RPMI7951 (cell line): ENCODE results near the gene MOCOS. TPM values are rescaled to one million over a fixed set of nuclear protein-coding genes. Genes with fewer than 3 reads are reported as not detected.

ENCODE experiments used
- DNase-seq: peaks from one replicate; pipeline ENCODE4 v3.0.0-alpha.2; 2012; ENCODE audit warnings: low read depth
- total RNA-seq: library from RNA; depleted of rRNA; stranded (reverse); fragments of >200 nt; shearing (Covaris generic); gene quantifications from 2 replicates; pipeline ENCODE4 v1.2.3, GENCODE V29; 2014

The MOCOS gene
- total RNA-seq, 1 experiment from 2014 or later, result 4.9 TPM

DNA sequence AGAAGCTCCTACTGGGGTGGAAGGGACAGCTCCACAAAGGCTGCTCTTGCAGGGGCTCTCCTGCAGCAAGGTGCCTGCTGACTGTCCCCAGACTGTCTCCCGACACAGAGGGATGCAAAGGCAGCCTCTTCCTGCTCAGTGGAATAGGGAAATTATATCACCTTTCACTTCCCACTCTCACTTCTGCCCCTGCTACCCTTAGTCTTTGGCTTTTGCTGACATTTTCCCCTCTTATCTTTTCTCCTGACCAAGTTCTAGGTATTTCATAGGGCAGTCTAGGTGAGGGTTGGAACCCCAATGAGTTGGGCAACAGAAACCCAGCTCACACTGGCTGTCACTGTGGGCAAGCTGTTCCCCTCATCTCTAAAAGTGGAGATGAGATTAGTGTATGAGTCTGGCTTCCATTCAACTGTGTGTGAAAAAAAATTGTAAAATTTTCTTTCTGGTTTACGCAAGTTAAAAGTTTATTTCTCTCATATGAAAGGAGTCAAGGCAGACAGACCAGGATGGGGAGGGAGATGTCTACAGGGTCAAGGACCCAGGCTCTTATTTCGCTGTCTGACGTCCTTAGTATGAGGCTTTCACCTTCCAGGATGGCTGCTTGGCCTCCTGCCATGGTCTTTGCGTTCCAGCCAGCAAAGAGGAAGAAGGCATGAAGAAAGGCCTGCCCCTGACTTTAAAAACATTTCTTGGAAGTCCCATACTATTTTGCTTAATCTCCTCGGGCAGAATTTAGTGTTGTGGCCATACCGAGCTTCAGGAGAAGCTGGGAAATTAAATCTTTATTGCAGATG lies 7.5 kb upstream of the MOCOS start:
- peak; percentile 76 for DNase-seq

DNA sequence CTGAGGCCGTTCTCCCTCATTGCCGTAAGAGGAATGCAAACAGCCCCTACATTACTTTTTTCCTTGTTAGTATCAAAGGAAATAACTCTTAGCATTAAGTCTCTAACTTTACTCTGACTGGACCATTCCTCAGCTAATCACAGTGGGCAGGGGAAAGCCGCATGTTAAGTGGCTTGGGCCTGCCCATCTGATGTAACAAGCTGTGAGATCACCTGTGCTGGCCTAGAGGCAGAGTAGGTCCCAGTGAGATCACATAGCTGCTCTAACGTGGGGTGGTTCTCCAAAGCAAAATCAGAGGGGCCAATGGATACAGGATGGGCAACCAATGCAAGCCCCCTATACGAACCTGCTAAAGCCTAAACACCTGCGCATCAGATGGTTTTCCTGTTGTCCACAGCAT lies 5.9 kb upstream of the MOCOS start:
- DNase-seq, result no peak

- no peak for DNase-seq
These were observed 5.3 kb upstream of the MOCOS start for GRCh38 chr18:36181898-36182506.

- no peak for DNase-seq
These were observed 4.3 kb upstream of the MOCOS start for GRCh38 chr18:36183033-36183432.

DNA sequence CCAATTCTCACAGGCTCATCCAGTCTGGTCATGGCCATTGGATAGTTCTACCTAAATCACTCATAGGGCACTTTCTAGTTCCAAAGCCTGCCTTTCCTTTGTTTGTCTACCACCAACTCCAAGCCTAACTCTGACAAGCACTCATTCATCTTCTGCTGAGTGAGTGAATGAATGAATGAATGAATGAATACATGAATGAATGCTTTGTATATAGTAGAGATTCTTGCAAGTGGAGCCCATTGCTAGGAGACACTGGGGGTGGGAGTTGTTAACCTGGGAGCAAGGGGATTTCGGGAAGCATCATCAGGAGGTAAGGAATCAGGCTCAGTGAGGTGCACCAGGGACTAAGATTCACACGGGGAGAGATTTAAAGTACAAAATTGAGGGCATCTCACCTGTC lies 3.3 kb upstream of the MOCOS start:
- no peak for DNase-seq

DNA sequence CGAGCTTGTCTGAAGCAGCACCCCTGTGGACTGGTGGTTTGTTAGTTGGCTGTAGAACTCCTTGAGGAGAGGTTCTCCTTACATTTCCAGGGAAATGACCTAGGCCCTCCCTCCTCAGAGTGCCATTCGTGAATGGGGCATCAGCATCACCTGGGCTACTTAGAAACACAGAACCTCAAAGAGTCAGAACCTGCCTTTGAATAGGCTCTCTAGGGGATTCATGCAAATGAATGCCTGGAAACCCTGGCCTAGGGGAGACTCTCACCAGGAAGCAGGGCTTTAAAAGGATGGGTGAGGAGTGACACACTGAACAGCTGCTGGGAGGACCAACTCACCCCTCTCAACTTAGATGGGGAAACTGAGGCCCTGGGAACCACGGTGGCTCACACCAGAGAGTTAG lies 2.1 kb upstream of the MOCOS start:
- no peak for DNase-seq

DNA sequence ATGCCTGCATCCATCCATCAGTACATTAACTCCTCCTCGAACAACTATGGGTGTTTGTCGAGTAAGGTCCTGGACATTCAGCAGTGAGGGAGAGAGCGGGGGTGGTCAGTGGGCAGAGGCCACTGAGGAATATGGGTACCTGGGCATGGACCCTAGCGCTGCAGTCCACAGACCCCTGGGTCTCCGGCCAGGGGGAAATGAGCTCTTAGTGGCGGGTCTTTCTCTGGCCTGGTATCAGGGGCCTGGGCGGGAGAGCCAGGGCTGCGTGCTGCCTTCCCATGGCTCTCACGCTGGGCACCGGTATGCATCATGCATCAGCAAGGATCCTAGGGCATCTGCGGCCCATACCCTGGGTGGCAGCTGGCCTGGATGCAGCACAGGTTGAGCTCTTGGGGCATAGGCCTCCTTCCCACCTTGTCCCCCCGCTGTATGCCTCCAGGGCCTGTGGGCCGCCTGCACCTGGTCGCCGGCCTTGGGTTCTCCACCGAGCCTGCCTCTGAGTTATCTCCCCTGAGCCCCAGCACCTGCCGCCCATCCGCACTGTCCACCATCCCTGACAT lies 1.3 kb upstream of the MOCOS start:
- no peak for DNase-seq

DNA sequence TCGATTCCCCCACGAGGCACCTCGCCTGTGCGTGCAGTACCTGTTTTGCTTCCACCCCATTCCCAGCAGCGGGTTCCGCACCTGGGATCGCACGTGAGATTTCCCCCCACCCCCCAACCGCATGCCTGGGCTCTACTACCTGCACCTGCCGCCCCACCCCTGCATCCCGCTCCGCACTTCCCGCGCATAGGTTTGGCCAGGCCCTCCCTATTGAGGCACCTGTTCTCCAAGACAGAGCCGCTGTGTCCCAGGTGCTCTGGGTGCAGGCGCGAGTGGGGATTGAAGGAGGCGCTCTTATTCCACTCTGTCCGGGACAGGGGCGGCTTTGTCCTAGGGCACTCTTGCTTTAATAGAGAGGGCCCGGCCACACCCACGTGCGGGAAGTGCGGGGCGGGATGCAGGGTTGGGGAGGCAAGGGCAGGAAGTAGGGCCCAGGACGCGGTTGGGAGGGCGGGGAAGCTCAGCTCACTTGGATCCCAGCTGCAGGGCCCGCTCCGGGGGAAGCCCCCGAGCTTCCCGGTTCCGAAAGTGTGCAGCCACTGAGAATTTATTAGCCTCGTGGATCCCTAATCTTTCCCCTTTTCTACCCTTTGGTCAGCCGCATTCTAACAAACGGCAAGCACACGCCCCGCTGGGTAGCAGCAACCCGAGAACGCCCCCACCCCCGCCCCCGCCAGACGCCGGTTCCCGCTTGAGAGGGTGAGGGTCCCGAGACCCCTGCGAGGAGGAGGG lies 670 bp upstream of the MOCOS start:
- DNase-seq, result peak; percentile 48

DNA sequence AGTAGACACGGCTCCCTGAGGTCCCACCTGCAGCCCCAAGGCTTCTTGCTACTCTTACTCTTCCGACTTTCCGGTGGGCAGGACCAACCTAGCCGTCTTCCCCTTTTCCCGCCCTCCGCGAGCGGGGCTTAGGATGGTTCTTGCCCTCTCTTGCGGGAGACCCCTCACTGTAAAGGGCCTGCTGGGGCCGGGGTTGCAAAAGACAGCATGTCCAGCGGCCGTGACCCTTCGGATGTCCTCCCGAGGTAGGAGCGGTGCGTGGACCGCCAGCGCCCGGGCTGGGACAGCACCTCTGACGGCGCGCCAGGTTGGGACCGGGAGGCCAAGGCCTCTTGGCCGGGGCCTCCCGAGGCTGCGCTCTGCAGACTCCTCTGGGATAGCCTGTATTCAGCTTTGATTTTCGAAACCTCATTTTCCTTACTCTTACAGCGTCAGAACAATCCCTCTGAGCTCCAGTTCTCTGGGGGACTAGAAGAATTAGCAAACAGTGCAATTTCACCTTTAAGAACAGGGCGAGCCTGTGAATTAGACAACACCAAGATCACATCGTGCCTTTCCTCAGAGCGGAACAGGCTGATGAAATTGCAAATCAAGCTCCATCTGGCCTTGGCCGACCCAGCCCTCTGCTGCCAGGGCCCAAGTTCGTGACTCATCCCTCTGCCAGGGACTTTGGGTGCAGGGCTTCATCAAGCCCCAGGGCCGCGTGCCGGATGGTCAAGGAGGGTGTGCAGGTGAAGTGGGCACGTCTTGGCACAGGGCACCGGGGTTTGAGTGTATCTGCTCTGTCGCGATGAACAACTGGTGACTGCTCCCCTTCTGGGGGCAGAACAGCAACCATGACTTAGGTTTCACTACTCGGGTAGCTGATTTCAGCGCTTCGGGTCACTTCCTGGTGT lies 777 bp downstream of the MOCOS start:
- peak; percentile 73 for DNase-seq

DNA sequence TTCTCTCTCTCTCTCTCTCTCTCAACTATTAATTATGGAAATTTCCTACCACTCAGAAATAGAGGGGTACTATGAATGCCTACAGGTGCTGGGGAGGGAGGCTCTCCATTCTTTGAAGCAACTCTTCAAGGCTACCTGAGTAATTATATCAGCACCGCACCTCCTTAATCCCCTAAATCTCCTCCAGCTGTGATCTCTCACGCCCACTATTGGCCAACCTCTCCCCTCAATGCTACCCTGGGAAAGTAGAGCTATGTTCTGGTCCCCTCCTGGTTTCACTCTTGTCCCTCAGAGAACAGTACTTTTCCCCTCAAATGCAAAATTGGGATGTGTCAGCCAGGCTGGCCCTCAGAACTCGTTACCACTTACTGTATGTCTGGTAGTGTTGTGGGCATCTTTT lies 1.6 kb downstream of the MOCOS start:
- no peak for DNase-seq

DNA sequence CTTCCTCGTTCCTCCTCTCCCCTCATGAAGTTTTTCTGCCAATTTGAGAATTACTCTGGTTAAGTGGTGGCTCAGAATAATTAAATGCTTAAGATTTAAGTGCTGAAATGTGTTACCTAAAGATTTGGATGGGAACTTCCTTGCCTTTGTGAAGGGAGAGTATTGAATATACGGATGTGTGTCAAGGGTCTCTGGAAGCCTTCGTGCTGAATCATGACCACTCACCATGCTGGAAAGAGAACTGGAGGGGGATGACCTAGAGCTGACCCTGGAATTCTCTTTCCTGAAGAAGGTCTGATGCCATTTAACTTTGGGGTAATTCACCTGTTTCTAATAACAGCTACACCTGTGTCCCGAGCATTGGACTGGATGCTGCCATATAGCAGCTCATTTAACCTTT lies 2.2 kb downstream of the MOCOS start:
- DNase-seq, result no peak

DNA sequence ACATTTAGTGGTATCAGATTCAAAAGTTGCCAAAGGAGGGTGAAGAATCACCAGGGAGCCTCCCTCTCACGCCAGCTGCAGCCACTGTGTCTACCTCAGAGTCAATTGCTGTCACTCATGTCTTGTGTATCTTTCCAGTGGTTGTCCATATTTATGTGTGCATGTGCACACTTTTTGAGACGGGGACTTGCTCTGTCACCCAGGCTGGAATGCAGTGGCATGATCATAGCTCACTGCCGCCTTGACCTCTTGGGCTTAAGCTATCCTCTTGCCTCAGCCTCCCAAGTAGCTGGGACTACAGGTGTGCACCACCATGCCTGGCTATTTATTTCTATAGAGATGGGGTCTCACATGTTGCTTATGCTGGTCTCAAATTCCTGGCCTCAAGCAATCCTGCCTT lies 4.0 kb downstream of the MOCOS start:
- no peak for DNase-seq

GRCh38 chr18:36191711-36192110 lies 4.4 kb downstream of the MOCOS start:
- peak; percentile 24 for DNase-seq

DNA sequence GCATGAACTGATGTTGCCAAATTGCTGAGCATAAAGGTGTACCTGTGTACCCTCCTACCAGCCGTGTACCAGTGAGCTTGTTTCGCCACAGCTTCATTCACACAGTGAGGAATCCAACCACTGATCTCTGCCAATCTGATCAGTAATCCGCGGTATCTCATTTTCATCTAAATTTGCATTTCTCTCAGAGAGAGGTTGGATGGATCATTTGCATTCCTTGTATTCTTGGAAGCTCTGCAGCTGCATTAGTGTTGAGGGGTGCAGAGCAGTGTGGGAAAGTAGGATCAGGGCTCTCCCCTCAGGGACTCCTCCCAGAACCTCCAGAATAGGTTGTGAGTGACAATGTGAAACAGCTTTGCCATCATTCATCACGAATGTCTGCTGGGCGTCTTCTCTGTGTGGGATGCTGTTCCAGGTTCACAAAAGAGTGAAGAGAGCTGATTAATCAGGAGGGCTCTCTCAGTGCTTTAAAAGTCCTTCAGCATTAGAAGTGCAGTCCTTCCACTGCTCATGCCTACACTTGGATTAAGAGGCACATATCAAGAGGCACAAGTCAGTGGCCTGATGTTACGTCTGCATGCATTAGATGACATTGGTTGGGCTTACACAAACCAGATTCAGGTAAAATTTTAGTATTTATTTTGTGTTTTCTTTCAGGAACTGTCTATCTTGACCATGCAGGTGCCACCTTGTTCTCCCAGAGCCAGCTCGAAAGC lies 7.5 kb downstream of the MOCOS start:
- DNase-seq, result no peak

DNA sequence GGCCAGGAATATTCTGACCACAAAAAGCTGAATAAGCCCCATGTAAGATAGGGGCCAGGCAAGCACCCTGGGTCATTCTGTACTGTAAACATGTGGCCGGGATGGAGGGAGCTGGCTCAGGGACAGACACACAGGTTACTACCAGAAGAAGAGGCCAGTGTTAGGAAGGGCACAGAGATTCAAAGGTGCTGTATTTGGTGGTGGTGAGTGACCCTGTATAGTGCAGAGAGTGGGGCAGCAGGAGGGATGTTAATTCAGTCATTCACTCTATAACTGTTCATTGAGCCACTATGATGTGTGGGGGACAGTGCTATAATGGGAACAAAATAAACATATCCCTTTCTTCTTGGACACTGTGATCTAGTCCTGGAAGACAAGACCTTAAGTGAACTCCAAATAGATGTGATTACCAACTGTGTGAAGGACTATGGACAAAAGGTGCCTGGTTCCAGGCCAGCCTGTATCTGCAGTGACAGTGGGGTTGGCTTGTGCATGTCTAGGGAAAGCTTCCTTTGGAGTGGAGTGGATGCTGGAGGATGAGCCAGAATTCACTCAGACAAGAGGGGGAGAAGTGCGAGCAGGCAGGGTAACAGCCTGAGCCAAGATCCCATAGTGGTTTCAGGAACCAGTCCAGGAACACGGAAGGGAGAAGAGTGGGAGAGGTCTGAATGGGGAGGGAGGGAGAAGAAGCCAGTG lies 8.3 kb downstream of the MOCOS start:
- no peak for DNase-seq

- no peak for DNase-seq
These were observed 9.1 kb downstream of the MOCOS start for GRCh38 chr18:36196238-36196995.

GRCh38 chr18:36197511-36198166 lies 10.3 kb downstream of the MOCOS start:
- DNase-seq, result no peak

- DNase-seq, result no peak
These were observed 12.5 kb downstream of the MOCOS start for GRCh38 chr18:36199691-36200295.

DNA sequence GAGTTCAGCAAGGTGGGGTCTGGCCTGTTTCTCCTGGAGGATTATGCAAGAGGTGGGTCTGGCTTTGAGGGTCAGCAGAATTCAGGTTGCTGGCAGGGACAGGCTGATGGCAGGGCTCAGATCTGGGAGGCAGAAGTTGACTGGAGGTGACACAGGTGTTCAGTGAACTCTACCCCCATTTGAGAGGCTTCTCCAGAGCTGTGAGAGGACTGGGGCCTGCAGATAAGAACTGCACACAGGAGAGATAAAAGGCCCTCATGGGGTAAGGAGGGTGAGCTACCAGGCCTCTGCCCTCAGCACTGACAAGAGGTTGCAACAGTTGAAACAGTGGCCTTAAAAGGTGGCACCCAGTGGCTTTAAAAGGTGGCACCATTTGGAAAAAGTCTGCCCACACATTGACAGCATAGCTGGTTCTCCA lies 13.1 kb downstream of the MOCOS start:
- DNase-seq, result no peak
